Uterus (tissue), 4 donors: ENCODE data around the gene ADH5. TPM values are rescaled to one million over a fixed set of nuclear protein-coding genes. Genes with fewer than 3 reads are reported as not detected.

ENCODE experiments used
- DNase-seq, 2 donors: peaks; one replicate each; pipeline ENCODE4 v3.0.0-alpha.2; 2019 to 2020
- H3K27ac ChIP-seq, 2 donors: fragments of 200-600 bp; sonication (generic); 1 replicate in 1 of 2; 2 replicates in 1 of 2; pipeline ENCODE4 v1.5.1; 2016 to 2018
- H3K27me3 ChIP-seq, 2 donors: fragments of 200-600 bp; sonication (generic); one replicate each; pipeline ENCODE4 v1.5.1; 2018 to 2019; ENCODE audit warnings: control low read depth in 1 of 2
- H3K36me3 ChIP-seq, 2 donors: fragments of 200-600 bp; sonication (generic); one replicate each; pipeline ENCODE4 v1.5.1; 2019; ENCODE audit warnings: control low read depth in 1 of 2
- H3K4me1 ChIP-seq, 2 donors: fragments of 200-600 bp; sonication (generic); one replicate each; pipeline ENCODE4 v1.5.1; 2018 to 2019; ENCODE audit warnings: control low read depth in 1 of 2
- H3K4me3 ChIP-seq, 2 donors: fragments of 200-600 bp; sonication (generic); 1 replicate in 1 of 2; 2 replicates in 1 of 2; pipeline ENCODE4 v1.5.1; 2018 to 2019; ENCODE audit warnings: mild to moderate bottlenecking in 1 of 2
- H3K9me3 ChIP-seq, 2 donors: fragments of 200-600 bp; sonication (generic); one replicate each; pipeline ENCODE4 v1.5.1; 2019; ENCODE audit warnings: control low read depth in 1 of 2
- CTCF ChIP-seq, 4 experiments: fragments of 200-600 bp in 2 of 4; fragments of 450-650 bp in 2 of 4; sonication (generic) in 2 of 4; IDR thresholded peaks; one replicate each; pipeline ENCODE4 v1.5.1; 2016 to 2019; ENCODE audit warnings: antibody characterized with exemption in 4 of 4, mild to moderate bottlenecking in 2 of 4, moderate library complexity in 1 of 4
- POLR2A ChIP-seq, 2 donors: fragments of 450-650 bp; IDR thresholded peaks; one replicate each; pipeline ENCODE4 v1.6.1; 2016; ENCODE audit warnings: antibody characterized with exemption in 2 of 2, mild to moderate bottlenecking in 1 of 2, moderate library complexity in 1 of 2
- intact Hi-C: fragments of 100-400 bp; cut with DNase I; formaldehyde crosslinking; loops from one replicate; pipeline ENCODE4 v1.15.1; 2023; ENCODE audit warnings: low total_unique reads
- total RNA-seq, 4 donors: library from RNA; depleted of rRNA in 3 of 4; stranded (reverse); fragments of >200 nt in 3 of 4; gene quantifications; one replicate each; pipeline versions ENCODE4 v1.1.0 to v1.2.4, GENCODE V29; 2014 to 2023
- donor health status: DM: yes; HTN: yes; CAD: no.

Gene ADH5
- total RNA-seq, 4 donors from 2014 or later, result 140 to 195 (median 175) TPM

DNA sequence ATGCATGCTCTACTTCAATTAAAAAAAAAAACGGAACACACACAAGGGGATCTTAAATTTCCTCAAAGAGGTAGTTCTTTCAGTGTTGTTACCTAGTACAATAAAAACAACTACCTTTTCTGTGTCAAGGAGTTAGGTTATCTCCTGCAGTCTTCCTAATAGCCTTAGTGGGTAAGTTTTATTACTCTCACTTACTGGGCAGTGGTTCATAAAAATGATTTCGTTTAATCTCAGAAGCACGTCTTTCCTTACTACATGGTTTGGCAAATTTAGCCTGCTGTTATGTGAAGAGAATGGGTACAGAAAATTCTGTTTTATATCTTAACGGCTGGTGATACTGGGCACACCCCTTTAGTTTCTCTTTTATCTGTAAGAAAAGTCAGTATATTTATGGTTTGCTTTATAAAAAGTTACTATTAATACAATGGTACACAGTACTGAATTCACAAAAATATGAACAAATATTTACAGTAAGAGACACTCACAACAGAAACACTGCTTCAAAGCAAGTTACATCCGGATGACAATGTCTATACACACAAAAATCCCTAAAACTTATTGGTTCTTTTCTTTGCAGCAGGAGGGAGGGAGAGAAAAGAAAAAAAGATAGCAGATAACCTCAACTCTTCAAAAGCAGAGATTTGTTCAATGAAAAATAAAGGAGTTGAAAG is 8.8 kb downstream of the ADH5 start:
- Histone ChIP-seq H3K9me3 (no peaks in the 10 kb centered on the region), H3K36me3 (no peaks in the 10 kb centered on the region), H3K4me3 (no peak overlapping the region), H3K4me1 (peaks cover 0 to 4% of the 10 kb centered on the region in 2 donors), H3K27me3 (no peaks in the 10 kb centered on the region), H3K27ac (no peak overlapping the region)
- intact Hi-C loops, result no loop called here
- DNase-seq, result no peak
- no peak for TF ChIP-seq POLR2A (IDR thresholded peaks at IDR 0.05)
- TF ChIP-seq CTCF (IDR thresholded peaks at IDR 0.05), result no peak

- H3K4me1 ChIP-seq, result no peaks in the 10 kb centered on the region
- DNase-seq, result no peak
- H3K27ac ChIP-seq, result no peak overlapping the region
- no peaks in the 10 kb centered on the region for H3K36me3 ChIP-seq
- H3K27me3 ChIP-seq, result no peaks in the 10 kb centered on the region
- TF ChIP-seq CTCF (IDR thresholded peaks at IDR 0.05) (no peak), POLR2A (IDR thresholded peaks at IDR 0.05) (no peak)
- H3K9me3 ChIP-seq, result no peaks in the 10 kb centered on the region
- no peak overlapping the region for H3K4me3 ChIP-seq
- intact Hi-C loops, result no loop called here
These were observed 9.5 kb downstream of the ADH5 start for GRCh38 chr4:99078931-99079624.

- Histone ChIP-seq H3K4me1 (no peaks in the 10 kb centered on the region), H3K4me3 (no peak overlapping the region), H3K27ac (no peak overlapping the region), H3K36me3 (no peaks in the 10 kb centered on the region), H3K9me3 (no peaks in the 10 kb centered on the region), H3K27me3 (no peaks in the 10 kb centered on the region)
- TF ChIP-seq CTCF (IDR thresholded peaks at IDR 0.05), result no peak
- TF ChIP-seq POLR2A (IDR thresholded peaks at IDR 0.05), result no peak
- intact Hi-C loops, result no loop called here
- DNase-seq, result no peak
These were observed 10.3 kb downstream of the ADH5 start for GRCh38 chr4:99078336-99078735.

DNA sequence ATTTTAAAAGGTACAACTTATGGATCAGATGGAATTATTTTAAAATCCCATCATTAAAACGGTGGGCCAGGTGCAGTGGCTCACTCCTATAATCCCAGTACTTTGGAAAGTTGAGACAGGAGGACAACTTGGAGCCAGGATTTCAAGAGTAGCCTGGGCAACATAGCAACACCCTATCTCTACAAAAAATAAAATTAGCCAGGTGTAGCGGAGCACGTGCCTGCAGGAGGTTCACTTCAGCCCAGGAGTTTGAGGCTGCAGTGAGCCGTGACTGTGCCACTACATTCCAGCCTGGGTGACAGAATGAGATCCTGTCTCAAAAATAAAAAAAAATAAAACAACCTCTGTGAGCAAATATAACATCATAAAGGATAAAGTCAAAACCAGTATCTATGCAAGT is 11.4 kb downstream of the ADH5 start:
- H3K36me3 ChIP-seq, result no peaks in the 10 kb centered on the region
- no peaks in the 10 kb centered on the region for H3K27me3 ChIP-seq
- H3K4me1 ChIP-seq, result no peaks in the 10 kb centered on the region
- no peak for DNase-seq
- TF ChIP-seq POLR2A (IDR thresholded peaks at IDR 0.05), result no peak
- TF ChIP-seq CTCF (IDR thresholded peaks at IDR 0.05), result no peak
- intact Hi-C loops, result no loop called here
- no peak overlapping the region for H3K4me3 ChIP-seq
- H3K27ac ChIP-seq, result no peak overlapping the region
- no peaks in the 10 kb centered on the region for H3K9me3 ChIP-seq

DNA sequence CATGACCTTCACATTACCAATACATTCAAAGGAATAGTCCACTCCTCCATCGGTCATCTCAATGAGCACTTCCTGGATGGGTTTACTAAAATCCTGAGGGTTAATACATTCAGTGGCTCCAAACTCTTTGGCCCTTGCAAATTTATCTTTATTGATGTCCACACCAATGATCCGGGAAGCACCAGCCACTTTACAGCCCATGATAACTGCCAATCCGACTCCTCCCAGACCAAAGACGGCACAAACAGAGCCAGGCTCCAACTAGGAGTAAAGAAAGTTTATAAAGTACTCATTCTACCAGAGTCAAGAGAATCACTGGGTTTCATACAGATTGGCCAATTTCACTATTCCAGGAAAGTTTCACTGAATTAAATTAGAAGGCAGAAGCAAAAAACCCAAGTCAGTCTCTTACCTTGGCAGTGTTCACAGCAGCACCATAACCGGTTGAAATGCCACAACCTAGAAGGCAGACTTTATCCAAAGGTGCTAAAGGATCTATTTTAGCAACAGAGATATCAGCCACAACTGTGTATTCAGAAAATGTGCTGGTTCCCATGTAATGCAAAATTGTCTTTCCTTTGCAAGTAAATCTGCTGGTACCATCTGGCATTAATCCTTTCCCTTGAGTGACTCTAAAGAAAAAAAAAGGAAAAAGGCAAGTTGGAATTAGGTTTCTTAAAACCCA is 12.2 kb downstream of the ADH5 start:
- TF ChIP-seq CTCF (IDR thresholded peaks at IDR 0.05) (no peak), POLR2A (IDR thresholded peaks at IDR 0.05) (no peak)
- H3K27me3 ChIP-seq, result no peaks in the 10 kb centered on the region

More for the DNA sequence above, 12.2 kb downstream of the ADH5 start:
- H3K9me3 ChIP-seq, result no peaks in the 10 kb centered on the region
- no peaks in the 10 kb centered on the region for H3K36me3 ChIP-seq
- H3K4me1 ChIP-seq, result no peaks in the 10 kb centered on the region
- no peak overlapping the region for H3K27ac ChIP-seq
- intact Hi-C loops, result no loop called here
- no peak overlapping the region for H3K4me3 ChIP-seq
- no peak for DNase-seq
